HG03469 (cell line): Measurements from ENCODE around the gene UCK2.

Source experiments
- ATAC-seq: cut with Tn5 transposase; IDR thresholded peaks from one replicate; pipeline ENCODE4 v1.9.1; 2021; ENCODE audit warnings: mild to moderate bottlenecking, moderate library complexity, moderate number of reproducible peaks; ENCODE audit not compliant: unreplicated experiment

Gene UCK2

GRCh38 chr1:165833358-165833757, 5.9 kb downstream of the UCK2 start:
- ATAC-seq = no peak

GRCh38 chr1:165834229-165834628, 6.8 kb downstream of the UCK2 start:
- ATAC-seq = no peak

GRCh38 chr1:165834881-165835280, 7.5 kb downstream of the UCK2 start:
- ATAC-seq = no peak

- no peak for ATAC-seq
These were observed 9.5 kb downstream of the UCK2 start for GRCh38 chr1:165836664-165837482.

GRCh38 chr1:165837838-165838364, 10.5 kb downstream of the UCK2 start:
- no peak for ATAC-seq

GRCh38 chr1:165840423-165840822, 13.0 kb downstream of the UCK2 start:
- ATAC-seq = no peak

GRCh38 chr1:165841582-165842017, 14.2 kb downstream of the UCK2 start:
- no peak for ATAC-seq

GRCh38 chr1:165842023-165842670, 14.7 kb downstream of the UCK2 start:
- ATAC-seq = no peak

GRCh38 chr1:165842671-165843129, 15.3 kb downstream of the UCK2 start:
- ATAC-seq = peak; percentile 44

- no peak for ATAC-seq
These were observed 15.9 kb downstream of the UCK2 start for GRCh38 chr1:165843304-165843703.

- ATAC-seq = no peak
These were observed 16.8 kb downstream of the UCK2 start for GRCh38 chr1:165844114-165844798.

GRCh38 chr1:165844933-165845332, 17.5 kb downstream of the UCK2 start:
- no peak for ATAC-seq

- ATAC-seq = no peak
These were observed 18.2 kb downstream of the UCK2 start for GRCh38 chr1:165845569-165845968.

GRCh38 chr1:165845992-165846748, 18.8 kb downstream of the UCK2 start:
- no peak for ATAC-seq

GRCh38 chr1:165847486-165847885, 20.1 kb downstream of the UCK2 start:
- ATAC-seq = no peak

- no peak for ATAC-seq
These were observed 22.1 kb downstream of the UCK2 start for GRCh38 chr1:165849353-165850133.

- peak; percentile 63 for ATAC-seq
These were observed 23.7 kb downstream of the UCK2 start for GRCh38 chr1:165851034-165851658.

GRCh38 chr1:165852871-165853270, 25.5 kb downstream of the UCK2 start:
- no peak for ATAC-seq

- no peak for ATAC-seq
These were observed 26.2 kb downstream of the UCK2 start for GRCh38 chr1:165853528-165854075.
